Body of pancreas (tissue), 4 donors: ENCODE results near the gene ADAMTS17.

ENCODE experiments used
- CTCF ChIP-seq, 7 experiments: fragments of 450-650 bp in 4 of 7; fragments of 200-600 bp in 3 of 7; sonication (generic) in 3 of 7; IDR thresholded peaks; one replicate each; pipeline ENCODE4 v1.5.1; 2016 to 2019; ENCODE audit warnings: antibody characterized with exemption in 7 of 7
- POLR2A ChIP-seq, 3 donors: fragments of 450-650 bp; IDR thresholded peaks; one replicate each; pipeline ENCODE4 v1.6.1; 2016; ENCODE audit warnings: antibody characterized with exemption in 3 of 3, mild to moderate bottlenecking in 2 of 3

GRCh38 chr15:100353449-100353848 lies 11.7 kb upstream of the ADAMTS17 start:
- no peak for TF ChIP-seq CTCF (IDR thresholded peaks at IDR 0.05)
- no peak for TF ChIP-seq POLR2A (IDR thresholded peaks at IDR 0.05)
